GM21786 (cell line): Measurements from ENCODE around the gene EHD1.

Source experiments
- ATAC-seq: cut with Tn5 transposase; IDR thresholded peaks from one replicate; pipeline ENCODE4 v1.9.1; 2021; ENCODE audit not compliant: unreplicated experiment

Gene EHD1

GRCh38 chr11:64845129-64845775, 33.2 kb downstream of the EHD1 start:
- no peak for ATAC-seq

- no peak for ATAC-seq
Measured at GRCh38 chr11:64844330-64845128, 33.9 kb downstream of the EHD1 start, which contains the start of gene CDC42BPG. CDC42BPG (minus strand) TSS chr11:64844653; CDS start chr11:64844569, 84 bp downstream.

DNA sequence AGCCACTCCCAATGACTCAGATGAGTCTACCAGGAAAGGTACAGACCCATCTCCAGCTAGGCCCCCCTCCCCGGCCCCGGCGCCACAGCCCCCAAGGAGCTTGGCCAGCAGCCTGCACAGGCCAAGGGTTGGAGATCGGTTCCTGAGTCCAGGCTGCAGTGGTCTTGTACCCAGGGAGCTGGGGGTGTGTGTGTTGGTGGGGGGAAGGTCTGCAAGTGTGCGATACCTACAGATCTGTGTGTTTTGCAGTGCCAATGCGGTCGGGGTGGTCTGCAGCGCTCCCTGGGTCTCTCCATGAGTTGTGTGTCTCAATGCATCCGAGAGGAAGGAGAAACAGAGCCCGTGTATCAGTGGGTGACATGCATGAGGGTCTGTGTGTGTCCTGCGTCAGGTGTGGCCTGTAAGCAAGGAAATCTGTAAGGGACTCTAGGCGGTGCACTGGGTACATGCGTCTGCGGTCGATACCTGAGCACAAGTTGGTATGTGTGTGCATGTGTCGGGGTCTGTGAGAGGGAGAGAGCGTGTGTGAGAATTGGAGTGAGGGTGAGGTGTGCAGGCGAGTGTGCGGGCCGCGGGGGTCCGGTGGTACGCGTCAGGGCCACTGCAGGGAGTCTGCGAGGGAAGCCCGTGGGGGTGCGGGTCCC, 34.6 kb downstream of the EHD1 start:
- no peak for ATAC-seq

DNA sequence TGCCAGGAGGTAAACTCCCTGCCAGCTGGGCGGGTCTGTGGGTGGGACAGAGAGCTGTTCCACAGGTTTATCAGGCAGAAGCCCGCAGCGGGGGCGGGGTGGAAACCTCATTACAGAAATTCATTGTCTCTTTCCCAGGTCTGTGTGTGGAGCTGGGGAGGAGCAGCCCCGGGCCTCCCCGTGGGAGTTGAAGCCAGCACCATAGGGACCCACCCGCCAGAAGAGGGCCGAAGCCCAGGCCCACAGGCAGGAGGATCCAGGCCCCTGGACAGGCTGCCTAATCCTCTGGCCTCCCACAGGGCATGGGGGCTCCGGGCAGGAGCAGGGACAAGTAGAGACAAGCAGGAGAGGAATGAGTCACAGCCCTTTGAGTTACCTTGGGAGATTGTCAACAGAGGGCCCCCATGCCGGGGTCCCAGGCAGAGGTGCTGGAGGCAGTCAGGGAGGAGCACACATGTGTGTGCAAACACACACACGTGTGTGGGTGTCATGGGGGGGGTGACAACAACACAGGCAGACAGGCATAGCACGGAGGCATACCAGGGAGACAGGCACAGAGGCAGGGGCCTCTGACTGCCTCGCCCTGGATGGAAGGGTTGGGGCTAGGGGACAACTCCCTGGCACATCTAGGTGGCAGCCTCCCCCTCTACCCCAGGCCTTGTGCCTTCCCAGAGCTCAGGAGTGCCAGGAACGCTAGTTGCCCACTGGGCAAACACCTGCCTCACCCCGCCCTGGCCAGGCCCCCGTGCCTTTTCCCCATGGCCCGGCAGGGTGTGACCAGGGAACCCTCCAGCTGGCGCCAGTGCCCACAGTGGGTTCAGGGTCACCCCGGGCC, 35.4 kb downstream of the EHD1 start:
- no peak for ATAC-seq

DNA sequence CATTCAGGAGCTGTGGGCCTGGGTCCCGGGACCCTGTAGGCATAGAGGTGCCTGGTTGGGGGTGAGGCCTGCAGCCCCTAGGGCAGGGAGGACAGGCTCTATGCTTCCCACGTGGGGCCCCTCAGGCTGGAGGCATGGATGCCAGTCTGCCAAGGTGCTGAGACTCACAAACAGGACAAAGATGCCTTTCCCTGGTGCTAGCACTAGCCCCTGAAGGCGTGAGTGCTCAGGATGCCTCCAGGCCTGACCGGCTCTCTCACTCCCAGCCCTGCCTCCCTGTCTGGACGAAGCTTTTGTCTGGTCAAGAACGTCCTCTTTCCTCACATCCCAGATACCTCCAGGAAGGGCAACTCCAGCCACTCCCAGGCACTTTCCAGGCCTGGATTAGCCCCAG, 36.1 kb downstream of the EHD1 start:
- ATAC-seq = no peak

DNA sequence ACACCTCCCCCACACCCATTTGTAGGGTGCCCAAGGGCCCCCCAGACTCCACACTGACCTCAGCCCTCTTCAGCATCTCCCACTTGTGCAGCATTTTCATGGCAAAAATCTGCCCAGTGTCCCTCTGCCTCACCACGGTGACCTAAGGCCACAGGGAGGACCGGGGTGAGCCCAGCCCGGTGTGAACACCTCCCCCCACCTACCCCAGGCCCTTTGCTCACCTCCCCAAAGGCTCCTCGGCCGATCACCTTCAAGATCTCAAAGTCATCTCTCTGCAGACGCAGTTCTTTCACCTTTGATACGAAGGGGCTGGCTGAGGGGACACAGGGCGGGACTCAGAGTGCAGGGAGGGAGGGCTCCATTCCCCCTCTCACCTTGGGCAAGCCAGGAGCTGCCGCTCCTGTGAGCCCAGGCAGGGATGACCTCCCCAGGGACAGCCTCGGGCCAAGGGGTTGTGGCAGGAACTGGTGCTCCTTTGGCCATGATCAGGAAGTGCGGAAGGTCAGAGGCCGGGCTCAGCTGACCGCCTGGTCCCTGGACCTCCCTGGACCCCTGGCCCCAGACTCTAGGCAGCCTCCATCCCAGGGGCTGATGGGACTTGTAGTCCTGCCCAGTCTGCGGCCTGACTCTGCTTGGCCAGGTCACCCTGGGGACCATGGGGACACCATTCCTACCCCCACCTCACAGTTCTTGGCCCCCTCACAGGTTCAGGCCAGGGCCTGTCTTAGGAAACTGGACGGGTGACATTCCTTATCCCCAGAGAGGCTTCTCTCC, 36.6 kb downstream of the EHD1 start:
- ATAC-seq = no peak

DNA sequence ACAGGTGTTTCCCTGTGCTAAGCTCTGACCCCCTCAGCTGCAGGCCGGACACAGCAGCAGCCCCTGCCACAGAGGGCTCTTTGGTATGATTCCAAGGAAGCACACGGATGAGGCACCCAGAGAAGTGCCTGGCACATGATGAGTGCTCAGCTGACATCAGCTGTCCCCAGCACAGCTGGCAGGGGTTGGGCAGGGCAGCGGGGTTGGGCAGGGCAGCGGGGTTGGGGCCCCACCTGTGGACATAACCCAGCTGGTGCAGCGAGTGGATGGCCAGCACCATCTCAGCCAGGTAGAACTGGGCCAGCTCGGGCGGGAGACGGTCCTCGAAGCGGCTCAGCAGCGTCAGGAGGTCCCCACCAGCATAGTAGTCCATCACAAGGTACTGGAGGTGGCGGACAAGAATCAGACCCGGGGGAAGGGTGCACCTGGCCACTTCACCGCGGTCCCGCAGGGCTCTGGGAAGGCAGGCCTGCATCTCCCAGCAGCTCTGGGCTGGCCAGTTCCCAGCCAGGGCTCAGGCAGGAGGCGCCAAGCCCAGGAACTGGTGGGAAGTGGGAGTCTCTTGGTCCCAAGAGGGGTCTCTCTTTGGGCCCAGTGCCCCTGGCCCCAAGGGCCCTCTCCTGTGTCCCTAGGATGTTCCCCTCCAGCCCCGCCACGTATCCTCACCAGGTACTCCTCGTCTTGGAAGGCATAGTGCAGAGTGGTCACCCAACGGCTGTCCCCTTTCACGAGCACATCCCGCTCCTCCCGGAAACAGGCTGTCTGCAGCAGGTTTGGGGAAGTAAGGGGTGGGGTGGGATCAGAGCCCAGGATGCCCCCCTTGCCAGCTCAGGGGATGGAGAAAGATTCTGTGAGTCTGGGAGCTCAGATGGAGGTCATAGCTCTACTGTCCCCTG, 38.3 kb downstream of the EHD1 start:
- no peak for ATAC-seq

- ATAC-seq = no peak
Measured at GRCh38 chr11:64839335-64839734, 39.1 kb downstream of the EHD1 start.

DNA sequence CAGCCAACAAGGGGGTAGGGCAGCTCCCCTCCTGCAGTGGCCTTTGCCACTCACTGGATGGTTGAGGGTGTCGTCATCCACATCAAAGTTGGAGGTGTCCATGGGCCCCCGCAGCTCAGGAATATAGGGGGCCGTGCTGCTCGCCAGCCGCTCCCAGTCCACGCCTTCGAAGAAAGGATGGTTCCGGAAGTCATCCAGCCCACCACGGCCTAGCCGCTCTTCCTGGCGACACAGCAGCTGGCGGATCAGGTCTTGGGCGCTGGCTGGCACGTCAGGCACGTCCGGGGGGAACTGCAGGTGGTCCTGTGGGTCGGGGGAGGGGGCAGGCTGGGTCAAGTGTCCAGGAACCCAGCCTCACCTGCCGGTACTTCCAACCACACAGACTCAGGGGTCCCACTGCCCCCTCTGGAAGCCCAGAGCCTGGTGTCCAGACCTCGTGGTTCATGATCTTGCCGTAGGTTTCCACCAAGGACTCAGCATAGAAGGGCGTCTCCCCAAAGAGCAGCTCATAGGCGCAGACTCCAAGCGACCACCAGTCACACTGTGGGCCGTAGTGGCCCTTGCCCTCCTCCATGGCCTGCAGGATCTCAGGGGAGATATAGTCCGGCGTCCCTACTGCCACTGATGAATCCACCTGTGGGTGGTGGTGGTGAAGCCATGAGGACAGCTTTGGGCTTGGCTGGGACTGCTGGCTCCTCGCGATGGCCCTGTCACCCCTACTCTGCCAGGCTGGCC, 39.7 kb downstream of the EHD1 start:
- no peak for ATAC-seq

- no peak for ATAC-seq
Measured at GRCh38 chr11:64837887-64838351, 40.5 kb downstream of the EHD1 start.

GRCh38 chr11:64836448-64837072, 41.9 kb downstream of the EHD1 start:
- no peak for ATAC-seq

DNA sequence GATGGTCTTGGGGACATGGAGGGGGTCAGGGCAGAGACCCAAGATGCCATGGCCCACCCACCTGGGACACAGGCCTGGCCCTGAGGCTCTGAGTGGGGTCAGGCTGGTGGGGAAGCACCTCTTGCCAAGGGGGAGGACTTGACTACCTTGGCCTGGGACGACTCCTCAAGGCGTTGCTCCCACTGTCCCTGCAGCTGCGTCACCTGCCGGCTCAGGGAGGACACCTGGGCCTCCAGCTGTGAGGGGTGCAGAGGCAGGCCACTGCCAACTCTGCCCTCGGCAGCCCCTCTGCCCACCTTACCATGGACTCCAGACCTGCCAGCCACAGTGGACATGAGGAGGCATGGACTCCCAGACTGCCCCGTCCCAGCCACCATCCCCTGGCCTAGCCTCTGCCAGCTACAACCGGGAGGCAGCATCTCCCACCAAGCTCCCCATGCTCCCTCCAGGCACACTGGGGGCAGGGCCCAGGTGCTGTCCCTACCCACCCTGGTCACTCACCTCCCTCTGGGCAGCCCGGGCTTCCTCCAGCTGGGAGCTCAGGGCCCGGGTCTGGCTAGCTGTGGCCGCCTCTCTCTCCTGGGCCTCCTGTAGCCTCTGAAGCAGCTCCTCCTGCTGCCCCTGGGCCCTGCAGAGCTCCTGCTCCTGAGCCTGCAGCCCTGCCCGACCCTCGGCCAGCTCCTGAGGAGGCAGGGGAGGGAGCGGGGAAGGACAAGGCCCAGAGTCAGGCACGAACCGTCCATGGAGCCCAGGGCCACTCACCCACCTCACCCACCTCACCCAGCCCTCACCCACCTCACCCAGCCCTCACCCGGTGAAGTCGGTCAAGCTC, 42.6 kb downstream of the EHD1 start:
- no peak for ATAC-seq

- ATAC-seq = no peak
Measured at GRCh38 chr11:64834723-64835615, 43.5 kb downstream of the EHD1 start.

DNA sequence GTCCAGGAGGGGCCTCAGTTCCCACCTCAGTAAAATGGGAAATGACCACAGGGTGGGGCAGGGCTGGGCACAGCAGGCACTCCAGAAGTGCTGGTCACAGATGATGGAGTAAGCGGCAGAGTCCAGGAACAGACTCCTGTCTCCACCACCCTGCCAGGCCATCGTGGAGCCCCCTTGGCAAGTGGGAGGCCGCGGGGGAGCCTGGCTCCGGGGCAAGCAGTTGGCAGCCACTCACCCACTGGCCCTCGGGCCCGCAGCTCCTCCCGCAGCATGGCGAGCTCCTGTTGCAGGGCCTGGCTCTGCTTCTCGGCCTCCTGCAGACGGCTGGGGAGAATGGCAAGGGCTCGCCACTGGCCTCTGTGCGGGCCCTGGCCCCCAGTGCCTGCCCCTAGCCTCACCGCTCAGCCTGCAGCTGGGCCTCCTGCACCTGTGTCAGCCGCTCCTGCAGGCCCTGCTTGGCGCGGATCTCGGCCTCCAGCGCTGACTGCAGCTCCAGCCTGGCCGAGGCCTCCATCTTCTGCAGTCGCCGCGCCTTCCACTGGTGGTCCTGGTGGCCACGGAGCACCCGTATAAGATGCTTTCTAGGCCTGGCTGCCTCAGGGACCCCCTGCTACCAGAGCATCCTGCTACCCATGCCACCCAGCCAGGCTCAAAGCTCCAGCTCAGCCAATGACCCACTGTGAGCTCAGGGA, 44.2 kb downstream of the EHD1 start:
- ATAC-seq = no peak

DNA sequence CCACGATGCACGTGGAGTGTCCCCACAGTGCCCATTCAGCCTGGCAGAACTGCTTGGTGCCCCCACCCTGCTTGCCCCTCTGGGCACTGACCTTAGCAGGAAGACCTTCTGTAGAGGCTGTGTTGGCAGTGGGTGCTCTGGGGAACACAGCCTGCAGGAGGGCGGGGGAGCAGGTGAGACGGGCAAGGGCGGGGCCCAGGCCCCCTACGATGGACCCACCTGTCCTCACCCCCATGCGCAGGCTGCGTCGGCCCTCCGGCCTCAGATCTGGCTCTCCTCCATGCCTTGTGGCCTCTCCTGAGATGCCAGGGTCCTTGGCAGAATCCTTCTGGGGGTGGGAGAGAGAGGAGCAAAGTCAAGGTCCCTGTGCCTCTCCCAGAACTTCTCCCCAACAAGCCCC, 44.9 kb downstream of the EHD1 start:
- no peak for ATAC-seq

DNA sequence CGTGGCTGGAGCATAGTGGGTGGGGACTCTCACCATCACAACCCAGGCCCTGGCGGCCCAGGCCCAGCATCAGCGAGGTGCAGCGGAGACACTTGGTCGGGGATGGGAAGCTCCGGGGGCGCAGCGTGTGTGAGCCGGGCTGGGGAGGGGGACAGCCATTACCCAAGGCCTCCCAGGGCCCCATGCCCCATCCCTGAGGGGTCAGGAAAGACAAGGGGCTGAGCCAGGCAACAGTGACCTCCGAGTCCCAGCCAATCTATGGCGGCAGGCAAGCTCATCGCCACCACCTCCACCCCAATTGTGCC, 45.3 kb downstream of the EHD1 start:
- no peak for ATAC-seq
